A549 (cell line): ENCODE measurements around the gene MAJIN.

Experiments used
- CEBPB ChIP-seq, 2 experiments: fragments of >200 bp in 1 of 2; sonication (Bioruptor Twin) in 1 of 2; formaldehyde crosslinking in 1 of 2; IDR thresholded peaks; 2 replicates each; pipeline ENCODE4 v1.6.1; 2012 to 2016
- CTCF ChIP-seq: fragments of >200 bp; sonication (Bioruptor Twin); formaldehyde crosslinking; IDR thresholded peaks from 3 replicates; pipeline ENCODE4 v1.5.1; 2016
- MAZ ChIP-seq: fragments of 150-350 bp; IDR thresholded peaks from 2 replicates; pipeline ENCODE4 v1.6.1; 2014; ENCODE audit warnings: antibody characterized with exemption, low read depth, low read length, borderline replicate concordance
- MYC ChIP-seq: IDR thresholded peaks from 2 replicates; pipeline ENCODE4 v1.6.1; 2012; ENCODE audit warnings: mild to moderate bottlenecking, inconsistent platforms, low read length, improper control_type of control experiment, borderline replicate concordance
- RCOR1 ChIP-seq: fragments of 150-350 bp; IDR thresholded peaks from 2 replicates; pipeline ENCODE4 v1.6.1; 2014; ENCODE audit warnings: antibody characterized with exemption, low read length, low read depth
- TF ChIP-seq, protein P1 (sequence below): fragments of 250-450 bp; sonication (Bioruptor Pico); IDR thresholded peaks from 2 replicates; pipeline ENCODE4 v1.5.0; 2021; ENCODE audit warnings: mild to moderate bottlenecking, moderate library complexity, borderline replicate concordance

DNA sequence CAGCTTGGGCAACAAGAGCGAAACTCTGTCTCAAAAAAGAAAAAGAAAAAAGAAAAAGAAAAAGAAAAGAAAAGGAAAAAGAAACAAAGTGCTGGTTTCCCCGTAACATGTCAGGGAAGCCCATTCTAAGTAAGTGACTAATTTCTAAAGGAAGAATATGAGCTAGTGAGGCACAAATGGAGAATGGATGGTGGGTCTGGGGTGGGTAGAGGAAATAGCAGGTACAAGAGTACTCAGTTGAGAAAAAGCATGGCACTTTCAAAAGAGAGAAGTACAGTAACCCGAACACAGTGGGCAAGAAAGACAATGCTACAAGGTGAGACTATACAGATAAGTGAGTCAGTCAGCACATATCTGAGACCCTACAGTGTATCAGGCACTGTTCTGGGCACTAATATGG lies 4.5 kb downstream of the MAJIN start:
- TF ChIP-seq CTCF (no peak), RCOR1 (no peak), CEBPB (IDR thresholded peaks at IDR 0.05) (no peak), MYC (no peak), MAZ (no peak)
- TF ChIP-seq, protein P1, sequence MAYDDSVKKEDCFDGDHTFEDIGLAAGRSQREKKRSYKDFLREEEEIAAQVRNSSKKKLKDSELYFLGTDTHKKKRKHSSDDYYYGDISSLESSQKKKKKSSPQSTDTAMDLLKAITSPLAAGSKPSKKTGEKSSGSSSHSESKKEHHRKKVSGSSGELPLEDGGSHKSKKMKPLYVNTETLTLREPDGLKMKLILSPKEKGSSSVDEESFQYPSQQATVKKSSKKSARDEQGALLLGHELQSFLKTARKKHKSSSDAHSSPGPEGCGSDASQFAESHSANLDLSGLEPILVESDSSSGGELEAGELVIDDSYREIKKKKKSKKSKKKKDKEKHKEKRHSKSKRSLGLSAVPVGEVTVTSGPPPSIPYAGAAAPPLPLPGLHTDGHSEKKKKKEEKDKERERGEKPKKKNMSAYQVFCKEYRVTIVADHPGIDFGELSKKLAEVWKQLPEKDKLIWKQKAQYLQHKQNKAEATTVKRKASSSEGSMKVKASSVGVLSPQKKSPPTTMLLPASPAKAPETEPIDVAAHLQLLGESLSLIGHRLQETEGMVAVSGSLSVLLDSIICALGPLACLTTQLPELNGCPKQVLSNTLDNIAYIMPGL (CRISPR knock-in tag): no peak
